Natural killer cell treated with Interleukin-12 subunit alpha and Interleukin-12 subunit beta and Interleukin-15 and Interleukin-18, amount 100 ng/mL, for 72 hours (primary cell): ENCODE data around the gene RAB4B. TPM values are rescaled to one million over a fixed set of nuclear protein-coding genes. Genes with fewer than 3 reads are reported as not detected.
"Not testable (repeated sequence)": the region's sequence is repeated elsewhere in the genome, so short reads cannot be mapped to it uniquely, and the experiment has no call there.

Experiments
- ATAC-seq, 2 donors: fragments of 150-1000 bp; cut with Tn5 transposase in 1 of 2; sonication (Bioruptor Pico), chemical (Tn5 transposase) in 1 of 2; 2 replicates each; pipeline ENCODE4 v1.10.0; 2021
- DNase-seq: peaks from one replicate; pipeline ENCODE4 v3.0.0; 2022; ENCODE audit warnings: low spot score
- H3K27ac Mint-ChIP-seq, 2 donors: 1 replicate in 1 of 2; 2 replicates in 1 of 2; pipeline ENCODE4 v1.8.0; 2022; ENCODE audit warnings: mixed read lengths in 2 of 2, mild to moderate bottlenecking in 1 of 2, moderate library complexity in 1 of 2
- H3K27me3 Mint-ChIP-seq, 2 donors: 1 replicate in 1 of 2; 2 replicates in 1 of 2; pipeline ENCODE4 v1.8.0; 2022; ENCODE audit warnings: mixed read lengths in 2 of 2
- H3K36me3 Mint-ChIP-seq: one replicate; pipeline ENCODE4 v1.8.0; 2022; ENCODE audit warnings: mixed read lengths
- H3K4me1 Mint-ChIP-seq, 2 donors: 1 replicate in 1 of 2; 2 replicates in 1 of 2; pipeline ENCODE4 v1.8.0; 2022; ENCODE audit warnings: low read depth in 2 of 2, mixed read lengths in 2 of 2, mild to moderate bottlenecking in 1 of 2
- H3K4me3 Mint-ChIP-seq: one replicate; pipeline ENCODE4 v1.8.0; 2022; ENCODE audit warnings: mixed read lengths
- H3K9me3 Mint-ChIP-seq: 2 replicates; pipeline ENCODE4 v1.8.0; 2022; ENCODE audit warnings: mixed read lengths
- total RNA-seq, 2 donors: library from RNA; stranded (reverse); gene quantifications; one replicate each; pipeline ENCODE4 v1.2.3, GENCODE V29; 2022

RAB4B gene
- total RNA-seq, 2 donors from 2014 or later, result 83.3 to 128 TPM

- Mint-ChIP-seq H3K27me3 (no peaks in the 10 kb centered on the region), H3K4me3 (peak overlapping the region; percentile 73), H3K9me3 (no peaks in the 10 kb centered on the region), H3K27ac (peak overlapping the region; percentile 87 to 97), H3K36me3 (peaks cover 2% of the 10 kb centered on the region), H3K4me1 (peaks cover 75 to 79% of the 10 kb centered on the region in 2 donors)
- DNase-seq, result no peak
- ATAC-seq, result no peak
These were observed 29.3 kb downstream of the RAB4B start for GRCh38 chr19:40807147-40808020.

GRCh38 chr19:40808021-40808325, 29.9 kb downstream of the RAB4B start:
- Mint-ChIP-seq H3K4me1 (peaks cover 75 to 79% of the 10 kb centered on the region in 2 donors), H3K9me3 (no peaks in the 10 kb centered on the region), H3K27me3 (no peaks in the 10 kb centered on the region), H3K36me3 (no peaks in the 10 kb centered on the region), H3K27ac (peak overlapping the region; percentile 43 to 87), H3K4me3 (no peak overlapping the region)
- ATAC-seq (no peak), DNase-seq (no peak)

- no peaks in the 10 kb centered on the region for H3K36me3 Mint-ChIP-seq
- H3K27ac Mint-ChIP-seq, result no peak overlapping the region
- no peaks in the 10 kb centered on the region for H3K9me3 Mint-ChIP-seq
- no peak overlapping the region for H3K4me3 Mint-ChIP-seq
- ATAC-seq (no peak), DNase-seq (no peak)
- H3K27me3 Mint-ChIP-seq, result no peaks in the 10 kb centered on the region
- H3K4me1 Mint-ChIP-seq, result peaks cover 70 to 75% of the 10 kb centered on the region in 2 donors
These were observed 30.4 kb downstream of the RAB4B start for GRCh38 chr19:40808497-40808896.

- ATAC-seq, result no peak
- no peaks in the 10 kb centered on the region for H3K9me3 Mint-ChIP-seq
- no peaks in the 10 kb centered on the region for H3K27me3 Mint-ChIP-seq
- no peaks in the 10 kb centered on the region for H3K36me3 Mint-ChIP-seq
- H3K4me1 Mint-ChIP-seq, result peaks cover 64 to 70% of the 10 kb centered on the region in 2 donors
- peak overlapping the region; percentile 41 for H3K4me3 Mint-ChIP-seq
- DNase-seq, result no peak
- H3K27ac Mint-ChIP-seq, result no peak overlapping the region
These were observed 31.5 kb downstream of the RAB4B start for GRCh38 chr19:40809358-40810086.

GRCh38 chr19:40810160-40810559, 32.1 kb downstream of the RAB4B start:
- Mint-ChIP-seq H3K4me3 (peak overlapping the region; percentile 93), H3K27ac (peak overlapping the region; percentile 71 to 86), H3K27me3 (no peaks in the 10 kb centered on the region), H3K36me3 (no peaks in the 10 kb centered on the region), H3K4me1 (peaks cover 57 to 69% of the 10 kb centered on the region in 2 donors), H3K9me3 (no peaks in the 10 kb centered on the region)
- ATAC-seq, result no peak
- DNase-seq, result no peak

GRCh38 chr19:40810649-40811408, 32.8 kb downstream of the RAB4B start:
- peak; percentile 90 to 91 for ATAC-seq
- not testable (repeated sequence) for H3K9me3 Mint-ChIP-seq, H3K36me3 Mint-ChIP-seq, H3K27me3 Mint-ChIP-seq
- Mint-ChIP-seq H3K4me3 (peak overlapping the region; percentile 93), H3K27ac (peak overlapping the region; percentile 71 to 86), H3K4me1 (peaks cover 53 to 63% of the 10 kb centered on the region in 2 donors)
- peak; percentile 79 for DNase-seq

- Mint-ChIP-seq H3K4me3 (peak overlapping the region; percentile 93), H3K9me3 (no peaks in the 10 kb centered on the region), H3K36me3 (no peaks in the 10 kb centered on the region), H3K4me1 (peaks cover 45 to 54% of the 10 kb centered on the region in 2 donors), H3K27me3 (no peaks in the 10 kb centered on the region), H3K27ac (peak overlapping the region; percentile 71 to 86)
- DNase-seq (no peak), ATAC-seq (no peak)
These were observed 33.7 kb downstream of the RAB4B start for GRCh38 chr19:40811478-40812341.

- not testable (repeated sequence) for ATAC-seq, H3K27me3 Mint-ChIP-seq, H3K36me3 Mint-ChIP-seq, H3K9me3 Mint-ChIP-seq, DNase-seq
- peak overlapping the region; percentile 71 to 86 for H3K27ac Mint-ChIP-seq
- H3K4me1 Mint-ChIP-seq, result peaks cover 38 to 48% of the 10 kb centered on the region in 2 donors
- peak overlapping the region; percentile 67 for H3K4me3 Mint-ChIP-seq
These were observed 34.5 kb downstream of the RAB4B start for GRCh38 chr19:40812571-40812970.

- ATAC-seq (no peak), DNase-seq (no peak)
- H3K27me3 Mint-ChIP-seq, result no peaks in the 10 kb centered on the region
- peak overlapping the region in 1 of 2 donors; percentile 71 for H3K27ac Mint-ChIP-seq
- H3K9me3 Mint-ChIP-seq, result no peaks in the 10 kb centered on the region
- H3K36me3 Mint-ChIP-seq, result no peaks in the 10 kb centered on the region
- H3K4me3 Mint-ChIP-seq, result no peak overlapping the region
- peaks cover 34 to 50% of the 10 kb centered on the region in 2 donors for H3K4me1 Mint-ChIP-seq
These were observed 35.1 kb downstream of the RAB4B start for GRCh38 chr19:40813182-40813581.

- peak overlapping the region in 1 of 2 donors; percentile 42 for H3K27ac Mint-ChIP-seq
- H3K9me3 Mint-ChIP-seq, result no peaks in the 10 kb centered on the region
- no peak overlapping the region for H3K4me3 Mint-ChIP-seq
- DNase-seq (no peak), ATAC-seq (no peak)
- H3K27me3 Mint-ChIP-seq, result no peaks in the 10 kb centered on the region
- H3K4me1 Mint-ChIP-seq, result peaks cover 38 to 60% of the 10 kb centered on the region in 2 donors
- H3K36me3 Mint-ChIP-seq, result no peaks in the 10 kb centered on the region
These were observed 37.2 kb downstream of the RAB4B start for GRCh38 chr19:40815223-40815622.

- Mint-ChIP-seq H3K4me1 (peaks cover 28 to 41% of the 10 kb centered on the region in 2 donors), H3K4me3 (peak overlapping the region; percentile 79), H3K27ac (peak overlapping the region in 1 of 2 donors; percentile 58)
- peak; percentile 81 for DNase-seq
- not testable (repeated sequence) for H3K27me3 Mint-ChIP-seq, H3K9me3 Mint-ChIP-seq, H3K36me3 Mint-ChIP-seq
- ATAC-seq, result peak; percentile 89 to 93
These were observed 40.7 kb downstream of the RAB4B start for GRCh38 chr19:40818480-40819399.

GRCh38 chr19:40819479-40820234, 41.6 kb downstream of the RAB4B start:
- H3K36me3 Mint-ChIP-seq, DNase-seq, H3K27me3 Mint-ChIP-seq, H3K9me3 Mint-ChIP-seq, H3K27ac Mint-ChIP-seq, H3K4me3 Mint-ChIP-seq, ATAC-seq: not testable (repeated sequence)
- peaks cover 30 to 41% of the 10 kb centered on the region in 2 donors for H3K4me1 Mint-ChIP-seq
